Measurements from ENCODE around the gene HIC1.
A peak's percentile ranks its signal among the peaks of the same experiment; 100 is the strongest.

Gene HIC1

DNA sequence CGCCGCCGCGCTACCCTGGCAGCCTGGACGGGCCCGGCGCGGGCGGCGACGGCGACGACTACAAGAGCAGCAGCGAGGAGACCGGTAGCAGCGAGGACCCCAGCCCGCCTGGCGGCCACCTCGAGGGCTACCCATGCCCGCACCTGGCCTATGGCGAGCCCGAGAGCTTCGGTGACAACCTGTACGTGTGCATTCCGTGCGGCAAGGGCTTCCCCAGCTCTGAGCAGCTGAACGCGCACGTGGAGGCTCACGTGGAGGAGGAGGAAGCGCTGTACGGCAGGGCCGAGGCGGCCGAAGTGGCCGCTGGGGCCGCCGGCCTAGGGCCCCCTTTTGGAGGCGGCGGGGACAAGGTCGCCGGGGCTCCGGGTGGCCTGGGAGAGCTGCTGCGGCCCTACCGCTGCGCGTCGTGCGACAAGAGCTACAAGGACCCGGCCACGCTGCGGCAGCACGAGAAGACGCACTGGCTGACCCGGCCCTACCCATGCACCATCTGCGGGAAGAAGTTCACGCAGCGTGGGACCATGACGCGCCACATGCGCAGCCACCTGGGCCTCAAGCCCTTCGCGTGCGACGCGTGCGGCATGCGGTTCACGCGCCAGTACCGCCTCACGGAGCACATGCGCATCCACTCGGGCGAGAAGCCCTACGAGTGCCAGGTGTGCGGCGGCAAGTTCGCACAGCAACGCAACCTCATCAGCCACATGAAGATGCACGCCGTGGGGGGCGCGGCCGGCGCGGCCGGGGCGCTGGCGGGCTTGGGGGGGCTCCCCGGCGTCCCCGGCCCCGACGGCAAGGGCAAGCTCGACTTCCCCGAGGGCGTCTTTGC is 3.1 kb downstream of the HIC1 start:
- DNase-seq (ENCODE audit: low read depth), result no peak
- no peak overlapping the region; the same call in 1 of the 2 replicates for H3K4me3 ChIP-seq (ENCODE audit: low read length)
- TF ChIP-seq, protein P1, sequence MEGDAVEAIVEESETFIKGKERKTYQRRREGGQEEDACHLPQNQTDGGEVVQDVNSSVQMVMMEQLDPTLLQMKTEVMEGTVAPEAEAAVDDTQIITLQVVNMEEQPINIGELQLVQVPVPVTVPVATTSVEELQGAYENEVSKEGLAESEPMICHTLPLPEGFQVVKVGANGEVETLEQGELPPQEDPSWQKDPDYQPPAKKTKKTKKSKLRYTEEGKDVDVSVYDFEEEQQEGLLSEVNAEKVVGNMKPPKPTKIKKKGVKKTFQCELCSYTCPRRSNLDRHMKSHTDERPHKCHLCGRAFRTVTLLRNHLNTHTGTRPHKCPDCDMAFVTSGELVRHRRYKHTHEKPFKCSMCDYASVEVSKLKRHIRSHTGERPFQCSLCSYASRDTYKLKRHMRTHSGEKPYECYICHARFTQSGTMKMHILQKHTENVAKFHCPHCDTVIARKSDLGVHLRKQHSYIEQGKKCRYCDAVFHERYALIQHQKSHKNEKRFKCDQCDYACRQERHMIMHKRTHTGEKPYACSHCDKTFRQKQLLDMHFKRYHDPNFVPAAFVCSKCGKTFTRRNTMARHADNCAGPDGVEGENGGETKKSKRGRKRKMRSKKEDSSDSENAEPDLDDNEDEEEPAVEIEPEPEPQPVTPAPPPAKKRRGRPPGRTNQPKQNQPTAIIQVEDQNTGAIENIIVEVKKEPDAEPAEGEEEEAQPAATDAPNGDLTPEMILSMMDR (conservative IDR thresholded peaks at IDR 0.05; ENCODE audit: low read length), result no peak

DNA sequence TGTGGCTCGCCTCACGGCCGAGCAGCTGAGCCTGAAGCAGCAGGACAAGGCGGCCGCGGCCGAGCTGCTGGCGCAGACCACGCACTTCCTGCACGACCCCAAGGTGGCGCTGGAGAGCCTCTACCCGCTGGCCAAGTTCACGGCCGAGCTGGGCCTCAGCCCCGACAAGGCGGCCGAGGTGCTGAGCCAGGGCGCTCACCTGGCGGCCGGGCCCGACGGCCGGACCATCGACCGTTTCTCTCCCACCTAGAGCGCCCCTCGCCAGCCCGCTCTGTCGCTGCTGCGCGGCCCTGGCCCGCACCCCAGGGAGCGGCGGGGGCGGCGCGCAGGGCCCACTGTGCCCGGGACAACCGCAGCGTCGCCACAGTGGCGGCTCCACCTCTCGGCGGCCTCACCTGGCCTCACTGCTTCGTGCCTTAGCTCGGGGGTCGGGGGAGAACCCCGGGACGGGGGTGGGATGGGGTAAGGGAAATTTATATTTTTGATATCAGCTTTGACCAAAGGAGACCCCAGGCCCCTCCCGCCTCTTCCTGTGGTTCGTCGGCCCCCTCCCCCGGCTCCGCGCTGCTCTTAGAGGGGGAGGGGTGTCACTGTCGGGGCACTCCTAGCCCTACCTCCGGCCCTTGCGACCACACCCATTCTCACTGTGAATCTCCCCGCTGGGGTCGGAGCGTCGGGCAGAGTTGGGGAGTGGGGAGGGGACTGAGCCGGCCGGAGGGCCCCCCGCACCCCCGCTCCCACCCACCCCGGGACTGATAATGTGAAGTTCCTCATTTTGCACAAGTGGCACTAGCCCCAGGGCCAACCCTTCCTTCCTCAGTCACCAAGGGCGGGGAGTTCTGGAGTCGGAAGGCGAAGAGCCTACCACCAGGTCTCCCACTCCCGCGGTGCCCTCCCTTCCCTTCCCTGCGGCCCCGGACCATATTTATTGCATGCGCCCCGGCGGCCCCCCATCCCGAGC is 4.0 kb downstream of the HIC1 start:
- DNase-seq (ENCODE audit: low read depth), result no peak
- TF ChIP-seq, protein P1 (conservative IDR thresholded peaks at IDR 0.05; ENCODE audit: low read length), result peak; percentile 41
- H3K4me3 ChIP-seq (ENCODE audit: low read length), result no peak overlapping the region

DNA sequence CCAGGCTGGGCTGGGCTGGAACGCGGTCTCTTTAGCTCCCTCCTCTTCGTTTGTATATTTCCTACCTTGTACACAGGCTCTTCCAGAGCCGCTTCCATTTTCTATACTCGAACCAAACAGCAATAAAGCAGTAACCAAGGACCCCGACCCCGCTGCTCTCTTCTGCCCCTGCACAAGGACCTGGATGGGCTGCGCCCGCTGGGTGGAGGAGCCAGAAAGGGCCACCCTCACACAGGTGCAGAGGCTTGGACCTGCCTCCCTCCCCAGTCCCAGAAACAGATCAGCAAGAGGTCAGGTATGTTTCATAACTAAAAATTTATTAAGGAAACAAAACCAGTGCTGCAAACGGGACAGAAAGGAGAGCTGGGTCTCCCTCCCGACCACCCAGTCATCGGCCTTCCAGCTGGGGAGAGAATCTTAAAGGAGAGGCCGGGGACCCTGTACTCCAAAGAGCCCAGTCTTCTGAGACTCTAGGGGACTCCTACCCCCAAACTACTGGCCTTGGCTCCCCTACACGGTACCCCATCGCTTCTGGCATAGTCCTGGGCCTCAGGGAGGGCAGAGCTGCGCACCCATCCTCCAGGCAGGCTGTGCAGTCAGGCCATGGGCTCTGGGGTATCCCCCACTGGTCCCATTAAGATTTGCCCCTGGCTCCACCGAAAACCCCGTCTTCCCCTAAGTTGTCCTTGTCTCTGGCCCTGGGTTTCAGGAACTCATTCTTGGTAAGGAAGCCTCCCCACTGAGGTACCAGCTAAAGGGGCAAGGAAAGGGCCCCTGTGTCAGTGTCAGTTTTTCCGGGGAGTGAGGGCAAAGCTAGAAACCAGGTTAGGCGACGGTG is 4.9 kb downstream of the HIC1 start:
- no peak overlapping the region for H3K4me3 ChIP-seq (ENCODE audit: low read length)
- no peak for DNase-seq (ENCODE audit: low read depth)
- TF ChIP-seq, protein P1 (conservative IDR thresholded peaks at IDR 0.05; ENCODE audit: low read length), result no peak

DNA sequence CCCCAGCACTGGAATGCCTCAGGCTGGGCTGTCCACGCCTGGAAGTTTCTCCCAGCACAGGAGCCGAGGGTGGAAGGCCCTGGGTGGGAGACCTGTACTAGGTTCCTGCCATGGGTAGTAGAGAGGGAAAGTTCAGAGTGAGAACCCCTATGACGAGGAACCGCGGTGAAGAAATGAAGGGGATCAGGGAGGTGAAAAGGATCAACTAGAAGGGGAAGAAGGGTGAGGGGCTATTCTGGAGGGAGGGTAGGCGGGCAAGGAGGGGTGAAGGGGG is 5.4 kb downstream of the HIC1 start:
- no peak for DNase-seq (ENCODE audit: low read depth)
- H3K4me3 ChIP-seq (ENCODE audit: low read length), result no peak overlapping the region
- TF ChIP-seq, protein P1 (conservative IDR thresholded peaks at IDR 0.05; ENCODE audit: low read length), result no peak

DNA sequence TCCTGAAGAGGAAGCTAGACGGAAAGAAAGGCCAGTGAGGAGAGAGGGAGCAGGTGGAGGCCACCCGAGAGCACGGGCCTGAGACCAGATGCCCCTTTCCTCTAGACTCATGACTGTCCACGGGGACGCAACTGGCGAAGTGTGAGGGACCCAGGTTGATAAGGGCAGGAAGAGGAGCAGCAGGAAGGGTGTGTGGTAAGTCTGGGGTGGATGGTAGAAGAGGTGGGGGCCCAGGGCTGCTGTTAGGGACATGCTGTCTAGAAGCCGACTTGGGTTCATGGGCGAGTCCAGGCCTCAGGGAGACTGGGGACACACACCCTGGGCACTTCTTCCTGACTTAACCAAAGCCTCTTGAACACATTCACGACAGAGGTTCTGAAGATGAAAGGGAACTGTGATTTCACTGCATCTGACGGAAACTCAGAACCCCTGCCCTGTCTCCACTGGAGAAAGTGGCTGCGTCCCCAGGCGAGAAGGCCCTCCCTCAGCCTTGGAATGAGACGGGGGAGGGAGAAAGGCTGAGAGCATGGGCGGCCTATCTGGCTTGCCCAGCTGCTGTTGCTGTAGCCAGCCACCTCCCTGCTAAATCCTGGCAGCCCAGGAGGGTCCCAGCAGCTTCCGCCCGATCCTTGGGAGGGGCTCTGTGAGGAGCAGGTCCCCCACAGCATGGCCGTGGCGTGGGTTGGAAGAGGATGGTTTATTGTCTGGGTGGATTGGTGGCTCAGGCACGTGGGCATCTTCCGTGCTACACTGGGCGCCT is 6.0 kb downstream of the HIC1 start:
- TF ChIP-seq, protein P1 (conservative IDR thresholded peaks at IDR 0.05; ENCODE audit: low read length), result no peak
- DNase-seq (ENCODE audit: low read depth), result no peak
- H3K4me3 ChIP-seq (ENCODE audit: low read length), result no peak overlapping the region

DNA sequence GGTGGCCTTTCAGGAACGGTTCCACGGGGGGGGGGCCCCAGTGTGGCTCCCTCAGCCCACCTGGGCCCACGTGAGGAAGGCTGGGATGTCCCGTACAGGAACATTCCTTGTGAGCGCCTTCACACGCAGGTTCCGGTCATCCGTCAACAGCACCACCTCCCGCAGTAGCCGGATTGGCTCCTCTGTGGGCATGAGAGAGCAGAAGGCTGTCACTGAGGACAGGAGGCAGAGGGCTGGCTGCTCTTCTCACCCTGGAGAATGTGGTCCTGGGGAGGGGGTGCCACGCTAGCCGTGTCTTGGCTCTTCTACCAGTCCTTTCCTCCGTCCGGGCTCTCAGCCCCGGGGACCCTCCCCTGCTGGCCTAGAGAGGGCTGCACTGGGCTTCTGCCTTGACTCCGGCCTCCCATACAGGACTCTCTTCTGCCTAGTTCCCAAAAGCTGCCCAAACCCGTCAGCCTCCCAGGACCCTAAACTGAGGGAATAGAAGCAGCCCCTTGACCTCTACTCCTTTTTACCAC is 6.6 kb downstream of the HIC1 start:
- TF ChIP-seq, protein P1 (conservative IDR thresholded peaks at IDR 0.05; ENCODE audit: low read length), result no peak
- no peak for DNase-seq (ENCODE audit: low read depth)
- H3K4me3 ChIP-seq (ENCODE audit: low read length), result no peak overlapping the region
